Spleen (tissue), 11 donors: ENCODE results near the gene JMY. TPM values are rescaled to one million over a fixed set of nuclear protein-coding genes. Genes with fewer than 3 reads are reported as not detected.

Experiments
- DNase-seq: peaks from one replicate; pipeline ENCODE4 v3.0.0-alpha.2; 2020
- H3K27ac ChIP-seq, 8 donors: fragments of 200-600 bp; sonication (generic) in 7 of 8; 1 replicate in 4 of 8; 2 replicates in 4 of 8; pipeline versions ENCODE4 v1.5.0 to v1.8.0; 2016 to 2021; ENCODE audit warnings: inconsistent platforms in 4 of 8, mild to moderate bottlenecking in 4 of 8, moderate library complexity in 1 of 8
- H3K27me3 ChIP-seq, 7 donors: fragments of 200-600 bp; sonication (generic) in 6 of 7; replicated peaks in 1 of 7; 1 replicate in 4 of 7; 2 replicates in 3 of 7; pipeline versions ENCODE4 v1.5.0 to v1.8.0; 2016 to 2021; ENCODE audit warnings: inconsistent platforms in 3 of 7, mild to moderate bottlenecking in 1 of 7
- H3K36me3 ChIP-seq, 6 donors: fragments of 200-600 bp; sonication (generic) in 5 of 6; 1 replicate in 4 of 6; 2 replicates in 2 of 6; pipeline versions ENCODE4 v1.5.0 to v1.8.0; 2016 to 2021; ENCODE audit warnings: inconsistent platforms in 2 of 6
- H3K4me1 ChIP-seq, 6 donors: fragments of 200-600 bp; sonication (generic) in 5 of 6; 1 replicate in 3 of 6; 2 replicates in 3 of 6; pipeline versions ENCODE4 v1.5.0 to v1.8.0; 2016 to 2021; ENCODE audit warnings: inconsistent platforms in 3 of 6
- H3K4me3 ChIP-seq, 8 donors: fragments of 200-600 bp; sonication (generic) in 7 of 8; 1 replicate in 4 of 8; 2 replicates in 4 of 8; pipeline versions ENCODE4 v1.5.0 to v1.8.0; 2016 to 2021; ENCODE audit warnings: inconsistent platforms in 4 of 8, mild to moderate bottlenecking in 4 of 8, moderate library complexity in 2 of 8
- H3K9me3 ChIP-seq, 8 donors: fragments of 200-600 bp; sonication (generic) in 7 of 8; 1 replicate in 4 of 8; 2 replicates in 4 of 8; pipeline versions ENCODE4 v1.5.0 to v1.8.0; 2016 to 2021; ENCODE audit warnings: inconsistent platforms in 4 of 8
- POLR2A ChIP-seq, 3 donors: fragments of 450-650 bp; IDR thresholded peaks; one replicate each; pipeline ENCODE4 v1.5.1; 2017; ENCODE audit warnings: antibody characterized with exemption in 3 of 3, mild to moderate bottlenecking in 1 of 3
- POLR2AphosphoS5 ChIP-seq, 3 donors: sonication (generic); formaldehyde crosslinking; IDR thresholded peaks; one replicate each; pipeline ENCODE4 v1.5.1; 2017; ENCODE audit warnings: antibody characterized with exemption in 3 of 3
- WGBS, 5 donors: extraction: QIAGEN DNeasy Blood & Tissue Kit in 3 of 5; methylation state at CpG; one replicate each; pipeline versions ENCODE4 v1.1.5 to v1.1.7; 2013 to 2018; 5-methylcytosine and 5-hydroxymethylcytosine counted together
- intact Hi-C: fragments of 100-400 bp; cut with DNase I; formaldehyde crosslinking; loops from one replicate; pipeline ENCODE4 v1.15.0; 2023; ENCODE audit warnings: low total_unique reads
- polyA plus RNA-seq, 3 donors: library from polyadenylated mRNA; stranded (reverse); fragments of 200-250 nt; gene quantifications; one replicate each; pipeline ENCODE4 v1.2.1, GENCODE V29; 2013
- total RNA-seq, 7 donors: library from RNA; depleted of rRNA in 3 of 7; stranded (reverse); fragments of >200 nt in 3 of 7; fragmentation: NEBNext Ultra II Directional in 4 of 7; extraction: Animal tissue kit (Norgen Biotek cat#: 25700) in 4 of 7; gene quantifications; one replicate each; pipeline versions ENCODE4 v1.1.0 to v1.2.1, GENCODE V29; 2016 to 2021
- TF ChIP-seq, protein P1 (sequence below), 11 experiments: fragments of 200-600 bp in 7 of 11; fragments of 450-650 bp in 4 of 11; sonication (generic) in 4 of 11; IDR thresholded peaks in 8 of 11; conservative IDR thresholded peaks in 3 of 11; 1 replicate in 7 of 11; 2 replicates in 4 of 11; pipeline versions ENCODE4 v1.4.0 to v1.8.0; 2016 to 2021; ENCODE audit warnings: antibody characterized with exemption in 11 of 11, inconsistent platforms in 4 of 11, mild to moderate bottlenecking in 1 of 11
- donor health status: healthy with polysubstance abuse.
- donor health status: DM: no; HTN: no; CAD: no; lungs with moderate emphysema.
- donor health status: DM: no; HTN: no; CAD: no.
- donor health status: Bipolar disorder and iron deficiency.
- donor health status: healthy.
- donor health status: DM: no; HTN: no; CAD: no.
- donor health status: DM: yes; HTN: yes; CAD: no.

Gene JMY
- total and polyA plus RNA-seq, 10 donors, result 2.0 to 19.6 (median 11.6) TPM

DNA sequence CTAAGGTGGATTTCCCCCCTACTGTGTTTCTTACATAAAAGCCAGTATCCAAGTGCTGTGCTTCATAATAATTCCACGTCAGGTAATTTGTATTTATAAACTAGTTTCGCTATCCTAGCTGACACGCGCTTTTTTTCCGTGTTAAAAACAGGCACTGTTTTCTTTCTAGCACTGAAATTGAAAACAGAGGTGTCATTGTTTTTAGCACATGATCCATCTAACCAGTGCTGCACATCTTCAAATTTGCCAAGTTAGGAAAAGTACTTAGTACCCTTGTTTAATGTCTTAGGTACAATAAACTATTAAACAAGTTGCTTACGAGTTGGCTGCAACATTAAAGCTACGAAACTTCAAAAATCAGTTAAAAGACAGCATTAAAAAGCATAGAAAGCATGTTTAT, 49.9 kb downstream of the JMY start:
- DNase-seq, result no peak
- no peak overlapping the region for H3K4me3 ChIP-seq
- no peak overlapping the region for H3K27ac ChIP-seq
- no peaks in the 10 kb centered on the region for H3K27me3 ChIP-seq
- intact Hi-C loops, result no loop called here
- H3K9me3 ChIP-seq, result no peaks in the 10 kb centered on the region
- 95 to 97% (median 97%) methylated on average over 7 of the region's 7 CpGs for WGBS, 5 donors
- peaks cover 0 to 18% (median 0%) of the 10 kb centered on the region in 6 donors for H3K4me1 ChIP-seq
- peaks cover 0 to 53% (median 2%) of the 10 kb centered on the region in 6 donors for H3K36me3 ChIP-seq
- TF ChIP-seq, protein P1, sequence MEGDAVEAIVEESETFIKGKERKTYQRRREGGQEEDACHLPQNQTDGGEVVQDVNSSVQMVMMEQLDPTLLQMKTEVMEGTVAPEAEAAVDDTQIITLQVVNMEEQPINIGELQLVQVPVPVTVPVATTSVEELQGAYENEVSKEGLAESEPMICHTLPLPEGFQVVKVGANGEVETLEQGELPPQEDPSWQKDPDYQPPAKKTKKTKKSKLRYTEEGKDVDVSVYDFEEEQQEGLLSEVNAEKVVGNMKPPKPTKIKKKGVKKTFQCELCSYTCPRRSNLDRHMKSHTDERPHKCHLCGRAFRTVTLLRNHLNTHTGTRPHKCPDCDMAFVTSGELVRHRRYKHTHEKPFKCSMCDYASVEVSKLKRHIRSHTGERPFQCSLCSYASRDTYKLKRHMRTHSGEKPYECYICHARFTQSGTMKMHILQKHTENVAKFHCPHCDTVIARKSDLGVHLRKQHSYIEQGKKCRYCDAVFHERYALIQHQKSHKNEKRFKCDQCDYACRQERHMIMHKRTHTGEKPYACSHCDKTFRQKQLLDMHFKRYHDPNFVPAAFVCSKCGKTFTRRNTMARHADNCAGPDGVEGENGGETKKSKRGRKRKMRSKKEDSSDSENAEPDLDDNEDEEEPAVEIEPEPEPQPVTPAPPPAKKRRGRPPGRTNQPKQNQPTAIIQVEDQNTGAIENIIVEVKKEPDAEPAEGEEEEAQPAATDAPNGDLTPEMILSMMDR (IDR thresholded peaks at IDR 0.05 in 8 of 11, conservative IDR thresholded peaks at IDR 0.05 in 3 of 11), result no peak

DNA sequence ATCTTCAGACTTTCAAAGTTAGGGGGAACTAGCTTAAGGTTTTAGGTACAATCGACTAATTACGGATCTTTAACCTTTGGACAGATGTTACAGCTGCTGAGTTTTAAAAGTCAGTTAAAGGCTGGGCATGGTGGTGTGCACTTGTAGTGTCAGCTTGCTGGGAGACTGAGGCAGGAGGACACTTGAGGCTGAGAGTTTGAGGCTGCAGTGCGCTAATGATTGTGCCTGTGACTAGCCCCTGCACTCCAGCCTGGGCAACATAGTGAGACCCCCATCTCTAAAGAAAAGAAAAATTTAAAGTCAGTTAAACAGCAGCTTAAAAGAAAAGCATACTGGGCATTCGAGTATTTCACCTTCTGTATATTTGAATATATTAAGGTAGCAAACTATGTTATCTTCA, 51.4 kb downstream of the JMY start:
- Histone ChIP-seq H3K27me3 (no peaks in the 10 kb centered on the region), H3K36me3 (peaks cover 0 to 60% (median 14%) of the 10 kb centered on the region in 6 donors), H3K9me3 (no peaks in the 10 kb centered on the region), H3K27ac (no peak overlapping the region), H3K4me3 (no peak overlapping the region), H3K4me1 (peaks cover 0 to 18% (median 0%) of the 10 kb centered on the region in 6 donors)
- TF ChIP-seq POLR2AphosphoS5 (IDR thresholded peaks at IDR 0.05) (no peak), POLR2A (IDR thresholded peaks at IDR 0.05) (no peak)
- TF ChIP-seq, protein P1 (IDR thresholded peaks at IDR 0.05 in 8 of 11, conservative IDR thresholded peaks at IDR 0.05 in 3 of 11), result no peak
- 93 to 98% (median 96%) methylated on average over 4 of the region's 4 CpGs for WGBS, 5 donors
- intact Hi-C loops, result no loop called here
- no peak for DNase-seq

DNA sequence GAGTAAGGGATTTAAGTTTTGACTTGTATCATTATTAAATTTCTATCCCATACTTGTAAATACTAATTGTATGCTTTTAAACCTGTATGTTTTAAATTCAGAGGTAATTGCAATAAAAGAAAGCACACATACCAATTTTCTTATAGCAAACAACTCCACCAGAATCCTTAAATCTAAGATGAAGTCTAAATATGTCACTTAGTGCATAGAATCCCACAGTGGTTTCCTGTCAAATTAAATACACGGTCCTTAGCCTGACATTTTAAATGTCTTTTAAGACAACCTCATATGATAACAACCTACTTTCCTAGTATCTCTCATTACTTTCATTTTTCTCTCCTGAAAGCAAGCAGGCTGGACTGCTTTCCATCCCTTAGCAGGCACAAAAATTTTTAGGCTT, 52.0 kb downstream of the JMY start:
- TF ChIP-seq POLR2AphosphoS5 (IDR thresholded peaks at IDR 0.05) (no peak), POLR2A (IDR thresholded peaks at IDR 0.05) (no peak)
- TF ChIP-seq, protein P1 (IDR thresholded peaks at IDR 0.05 in 8 of 11, conservative IDR thresholded peaks at IDR 0.05 in 3 of 11), result no peak
- no peaks in the 10 kb centered on the region for H3K27me3 ChIP-seq
- intact Hi-C loops, result no loop called here
- no peak overlapping the region for H3K4me3 ChIP-seq
- H3K4me1 ChIP-seq, result peaks cover 0 to 18% (median 0%) of the 10 kb centered on the region in 6 donors
- no peak for DNase-seq
- peaks cover 0 to 64% (median 14%) of the 10 kb centered on the region in 6 donors for H3K36me3 ChIP-seq
- H3K9me3 ChIP-seq, result no peaks in the 10 kb centered on the region
- H3K27ac ChIP-seq, result no peak overlapping the region
- WGBS, 5 donors, result 14 to 36% (median 23%) methylated on average over 1 of the region's 1 CpG

DNA sequence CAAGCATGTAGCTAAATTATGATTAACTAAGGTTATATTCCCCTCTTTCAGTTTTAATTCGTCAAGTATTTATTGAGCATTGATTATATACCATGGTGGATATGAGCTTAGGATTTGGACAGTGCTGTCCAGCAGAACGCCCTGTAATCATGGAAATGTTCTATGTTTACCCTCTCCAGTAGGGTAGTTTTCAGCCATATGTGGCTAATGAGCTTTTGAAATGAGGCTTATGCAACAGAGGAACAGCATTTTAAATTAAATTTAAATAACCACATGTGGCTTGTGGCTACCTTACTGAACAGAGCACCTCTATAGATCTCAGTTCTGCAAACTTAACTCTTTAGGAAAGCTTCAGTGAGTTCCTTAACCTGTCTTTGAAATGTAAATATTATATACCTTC, 59.1 kb downstream of the JMY start:
- H3K9me3 ChIP-seq, result no peaks in the 10 kb centered on the region
- WGBS, 5 donors, result 74 to 92% (median 83%) methylated on average over 2 of the region's 2 CpGs
- no peaks in the 10 kb centered on the region for H3K27me3 ChIP-seq
- no peak overlapping the region for H3K4me3 ChIP-seq
- no peak for DNase-seq
- no peaks in the 10 kb centered on the region for H3K4me1 ChIP-seq
- intact Hi-C loops, result no loop called here
- no peak overlapping the region for H3K27ac ChIP-seq
- peaks cover 0 to 81% (median 17%) of the 10 kb centered on the region in 6 donors for H3K36me3 ChIP-seq
- TF ChIP-seq POLR2AphosphoS5 (IDR thresholded peaks at IDR 0.05) (no peak), POLR2A (IDR thresholded peaks at IDR 0.05) (no peak)
- TF ChIP-seq, protein P1 (IDR thresholded peaks at IDR 0.05 in 8 of 11, conservative IDR thresholded peaks at IDR 0.05 in 3 of 11), result no peak
